Activated CD4-positive, CD25-positive, alpha-beta regulatory T cell (primary cell): ENCODE measurements around the gene SIL1.
"Not testable (repeated sequence)": the region's sequence is repeated elsewhere in the genome, so short reads cannot be mapped to it uniquely, and the experiment has no call there.

Experiments used
- DNase-seq, 4 experiments: peaks; one replicate each; lab custom pipeline; 2025; lab: John Stamatoyannopoulos, UW

Gene SIL1

DNA sequence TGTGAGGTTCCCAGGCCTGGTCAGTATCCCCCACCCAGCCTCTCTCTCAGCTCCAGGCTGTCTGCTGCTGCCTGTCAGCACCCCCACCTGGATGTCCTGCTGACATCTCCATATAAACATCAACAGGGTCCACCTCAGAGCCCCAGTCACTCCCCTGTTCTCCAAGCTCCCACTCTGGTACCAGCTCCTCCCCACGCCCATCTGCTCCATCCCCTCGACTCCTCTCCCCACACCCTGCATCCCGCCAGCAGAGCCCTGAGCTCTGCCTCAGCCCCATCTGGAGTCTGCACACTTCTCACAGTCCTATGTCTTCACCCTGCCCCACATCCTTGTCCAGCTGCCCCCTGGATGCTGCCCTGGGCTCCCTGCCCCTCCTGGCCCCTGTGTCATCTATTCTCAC, 255.3 kb downstream of the SIL1 start:
- DNase-seq, result no peak

DNA sequence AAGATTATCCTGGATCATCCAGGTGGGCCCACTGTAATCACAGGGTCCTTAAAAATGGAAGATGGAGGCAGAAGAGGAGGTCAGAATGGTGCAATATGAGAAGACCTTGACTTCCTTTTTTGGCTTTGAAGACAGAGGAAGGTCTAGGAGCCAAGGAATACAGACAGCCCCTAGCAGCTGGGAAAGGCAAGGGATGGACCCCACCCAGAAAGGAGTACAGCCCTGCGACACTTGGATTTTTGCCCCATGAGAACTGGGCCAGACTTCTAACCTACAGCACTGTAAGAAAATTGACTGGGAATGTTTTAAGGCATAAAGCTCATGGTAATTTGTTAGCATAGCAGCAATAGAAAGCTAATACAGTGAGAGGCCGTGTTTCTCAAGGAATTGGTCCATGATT, 256.1 kb downstream of the SIL1 start:
- no peak for DNase-seq

DNA sequence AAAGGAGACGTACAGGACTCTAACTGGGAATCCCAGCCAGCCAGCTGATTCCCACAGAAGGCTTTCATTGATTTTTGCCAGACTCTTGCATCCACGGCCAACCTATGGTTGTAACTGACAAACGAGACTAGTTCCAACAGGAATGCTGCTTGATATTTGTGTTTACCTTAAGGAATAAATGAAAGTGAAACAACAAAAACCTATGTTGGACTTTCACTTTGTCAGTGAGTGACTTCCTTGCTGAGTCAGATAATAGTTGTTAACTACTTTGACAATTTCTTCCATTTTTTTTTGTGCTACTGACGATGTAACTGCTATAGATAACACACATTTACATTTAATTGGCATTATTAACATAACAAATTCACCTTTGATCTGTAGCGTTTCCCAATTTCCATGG, 259.6 kb downstream of the SIL1 start:
- no peak for DNase-seq

DNA sequence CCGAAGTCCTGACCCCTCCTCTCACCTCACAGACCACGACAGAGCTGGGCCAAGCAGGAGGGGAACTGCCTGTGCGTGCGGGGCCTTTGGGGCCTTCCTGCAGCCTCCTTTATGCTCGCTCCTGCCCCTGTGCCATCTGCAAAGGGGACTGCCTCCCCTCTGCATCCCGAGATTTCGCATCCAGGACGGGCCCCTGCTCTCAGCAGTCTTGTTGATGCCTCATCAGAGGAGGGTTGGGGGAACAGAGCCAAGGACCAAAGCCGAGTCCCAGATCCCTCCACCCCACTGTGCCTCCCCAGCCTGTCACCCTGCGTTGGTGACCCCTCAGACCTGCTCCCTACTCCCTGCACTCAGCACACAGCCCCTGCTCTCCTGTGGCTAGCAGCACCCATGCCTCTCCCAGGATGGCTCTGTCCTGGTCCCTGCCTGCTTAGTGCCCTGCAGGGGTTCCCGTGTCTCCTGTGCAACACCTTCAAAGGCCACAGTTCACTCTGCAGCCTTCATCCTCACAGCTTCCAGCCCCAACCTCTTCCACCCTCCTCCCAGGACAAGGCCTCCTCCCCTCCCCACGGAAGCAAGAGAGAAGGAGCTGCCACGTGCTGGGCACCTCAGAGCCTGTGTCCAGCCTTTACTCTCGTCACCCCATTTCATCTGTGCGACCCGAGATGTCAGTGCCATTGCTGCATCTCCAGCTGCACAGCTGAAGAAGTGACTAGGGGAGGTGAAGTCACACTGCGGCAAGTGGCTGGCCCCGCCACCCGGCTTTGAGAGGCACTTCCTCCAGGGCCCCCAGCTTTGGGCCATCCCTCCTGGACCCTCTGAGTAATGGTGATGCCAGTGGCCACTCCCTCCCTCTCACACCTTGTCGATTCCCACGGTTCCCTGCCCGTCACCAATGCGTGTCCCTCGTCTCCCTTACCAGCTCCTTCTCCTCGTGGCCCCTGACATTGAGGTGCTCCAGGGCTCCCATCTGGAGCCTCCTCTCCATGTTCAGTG, 260.5 kb downstream of the SIL1 start:
- no peak for DNase-seq

DNA sequence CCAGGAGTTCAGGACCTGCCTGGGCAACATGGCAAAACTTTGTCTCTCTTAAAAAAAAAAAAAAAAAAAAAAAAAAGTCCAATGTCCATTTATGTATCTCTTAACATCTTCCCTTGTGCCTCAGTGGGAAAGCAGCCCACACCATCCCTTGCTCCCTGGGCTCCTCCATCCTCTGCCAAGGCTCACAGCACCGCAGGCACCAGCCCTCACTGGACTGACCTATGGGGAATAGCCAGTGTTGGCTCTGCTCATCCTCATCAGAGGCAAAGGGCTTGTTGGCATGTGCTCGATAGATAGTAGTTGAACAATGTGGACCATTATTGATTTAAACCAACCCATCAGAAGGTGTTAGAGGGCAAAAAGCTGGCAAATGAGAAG, 261.2 kb downstream of the SIL1 start:
- DNase-seq, result no peak

DNA sequence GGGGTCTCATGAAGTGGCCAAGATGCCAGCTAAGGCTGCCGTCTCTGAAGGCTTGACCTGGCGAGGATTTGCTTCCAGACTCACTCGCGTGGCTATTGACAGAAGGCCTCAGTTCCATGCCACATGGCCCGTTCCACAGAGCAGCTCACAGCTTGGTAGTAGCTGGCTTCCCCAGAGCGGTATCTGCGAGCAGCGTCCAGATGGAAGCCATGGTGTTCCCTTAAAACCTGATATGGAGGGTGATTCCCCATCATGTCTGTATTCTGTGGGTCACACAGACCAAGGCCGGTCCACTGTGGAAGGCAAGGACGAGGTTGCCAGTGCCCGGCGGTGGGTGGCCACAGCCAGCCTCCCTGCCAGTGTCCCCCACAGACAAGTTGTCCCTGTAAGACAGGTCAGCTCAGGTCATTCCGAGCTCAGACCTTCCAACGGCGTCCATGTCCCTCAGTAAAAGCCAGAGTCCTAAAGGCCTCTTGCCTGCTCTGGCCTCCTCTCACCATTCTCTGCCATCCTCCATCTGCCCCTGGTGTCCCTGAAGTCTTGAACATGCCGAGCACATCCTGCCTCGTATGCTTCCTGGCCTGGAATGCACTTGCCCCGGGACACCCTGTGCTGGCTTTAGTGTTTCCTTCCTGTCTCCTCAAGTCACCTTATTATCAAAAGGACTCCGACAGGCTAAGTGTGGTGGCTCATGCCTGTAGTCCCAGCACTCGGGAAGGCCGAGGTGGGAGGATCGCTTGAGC, 261.8 kb downstream of the SIL1 start:
- no peak for DNase-seq

DNA sequence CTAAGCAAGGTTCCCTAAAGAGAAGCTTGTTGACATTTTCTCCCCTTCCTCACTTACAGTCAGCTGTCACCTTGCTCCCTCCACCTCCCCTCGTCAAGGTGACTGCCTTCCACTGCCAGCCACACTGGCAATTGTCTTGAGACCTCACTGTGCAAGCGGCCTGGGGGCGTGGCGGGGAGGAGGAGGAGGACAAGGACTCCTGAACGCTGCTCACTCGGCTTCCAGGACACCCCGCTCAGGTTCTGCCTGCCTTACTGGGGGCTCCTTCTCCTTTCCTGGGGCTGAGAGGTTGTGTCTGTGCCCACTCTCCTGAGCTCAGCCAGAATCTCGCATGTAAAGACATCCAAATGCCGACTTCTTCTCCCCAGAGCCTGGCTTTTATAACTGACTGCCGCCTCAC, 262.7 kb downstream of the SIL1 start:
- no peak for DNase-seq

DNA sequence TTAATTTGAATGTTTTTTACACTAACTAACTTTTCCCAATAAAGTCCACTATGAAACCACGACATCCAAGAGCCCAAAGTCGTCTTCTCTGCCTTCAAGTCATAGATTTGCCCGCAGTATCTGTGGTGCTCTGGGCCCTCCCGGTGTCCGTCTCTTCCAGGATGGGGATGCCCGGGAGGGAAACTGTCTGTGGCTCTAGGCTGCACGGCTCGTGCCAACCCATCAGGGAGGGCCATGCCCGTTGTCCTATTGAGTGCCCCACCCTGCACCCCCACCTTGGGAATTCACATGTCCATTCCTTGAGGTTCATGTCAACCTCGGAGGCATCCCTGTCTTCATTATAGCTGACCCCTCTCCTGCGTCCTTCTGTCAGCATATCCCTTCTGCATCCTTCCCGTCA, 263.2 kb downstream of the SIL1 start:
- DNase-seq, result no peak

DNA sequence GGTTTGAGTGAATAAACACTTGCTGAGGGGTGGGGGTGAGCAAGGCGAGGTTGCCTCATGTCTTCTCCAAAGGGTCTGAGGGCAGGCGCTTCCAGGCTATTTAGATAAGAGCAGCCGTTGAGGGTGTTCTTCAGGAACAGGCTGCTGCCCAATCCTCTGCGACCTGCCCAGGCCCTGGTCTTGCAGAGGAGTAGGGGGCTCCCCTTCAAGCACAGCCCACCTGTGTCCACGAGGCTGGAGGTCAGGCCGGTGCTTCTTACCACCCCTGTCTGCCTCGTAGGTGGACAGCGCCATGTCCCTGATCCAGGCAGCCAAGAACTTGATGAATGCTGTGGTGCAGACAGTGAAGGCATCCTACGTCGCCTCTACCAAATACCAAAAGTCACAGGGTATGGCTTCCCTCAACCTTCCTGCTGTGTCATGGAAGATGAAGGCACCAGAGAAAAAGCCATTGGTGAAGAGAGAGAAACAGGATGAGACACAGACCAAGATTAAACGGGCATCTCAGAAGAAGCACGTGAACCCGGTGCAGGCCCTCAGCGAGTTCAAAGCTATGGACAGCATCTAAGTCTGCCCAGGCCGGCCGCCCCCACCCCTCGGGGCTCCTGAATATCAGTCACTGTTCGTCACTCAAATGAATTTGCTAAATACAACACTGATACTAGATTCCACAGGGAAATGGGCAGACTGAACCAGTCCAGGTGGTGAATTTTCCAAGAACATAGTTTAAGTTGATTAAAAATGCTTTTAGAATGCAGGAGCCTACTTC, 264.5 kb downstream of the SIL1 start:
- no peak for DNase-seq

DNA sequence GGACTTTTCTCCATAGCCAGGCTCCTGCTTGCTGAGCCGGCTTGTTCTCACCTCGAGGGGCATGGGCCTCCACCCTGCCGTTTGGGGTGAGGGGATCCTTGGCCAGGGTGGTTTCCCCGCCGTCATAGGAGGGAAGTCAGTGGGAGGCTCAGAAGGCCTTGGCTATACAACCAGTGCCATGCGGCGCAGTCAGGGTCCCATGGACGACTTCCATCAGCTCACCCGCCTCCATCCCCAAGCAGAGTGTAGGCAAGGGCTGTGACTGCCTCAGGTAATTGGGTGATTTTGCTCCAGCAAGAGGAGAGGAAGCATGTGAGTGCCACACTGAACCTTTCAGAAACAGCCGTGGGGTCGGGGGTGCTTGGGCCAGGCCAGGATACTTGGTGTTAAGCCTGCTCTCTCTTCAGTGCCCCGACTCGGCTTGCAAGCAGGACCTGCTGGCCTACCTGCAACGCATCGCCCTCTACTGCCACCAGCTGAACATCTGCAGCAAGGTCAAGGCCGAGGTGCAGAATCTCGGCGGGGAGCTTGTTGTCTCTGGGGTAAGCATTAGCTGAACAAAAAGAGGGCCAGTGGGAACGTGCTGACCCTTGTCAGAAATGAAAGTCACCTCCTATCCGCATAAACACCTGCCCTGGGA, 265.9 kb downstream of the SIL1 start:
- DNase-seq, result no peak

DNA sequence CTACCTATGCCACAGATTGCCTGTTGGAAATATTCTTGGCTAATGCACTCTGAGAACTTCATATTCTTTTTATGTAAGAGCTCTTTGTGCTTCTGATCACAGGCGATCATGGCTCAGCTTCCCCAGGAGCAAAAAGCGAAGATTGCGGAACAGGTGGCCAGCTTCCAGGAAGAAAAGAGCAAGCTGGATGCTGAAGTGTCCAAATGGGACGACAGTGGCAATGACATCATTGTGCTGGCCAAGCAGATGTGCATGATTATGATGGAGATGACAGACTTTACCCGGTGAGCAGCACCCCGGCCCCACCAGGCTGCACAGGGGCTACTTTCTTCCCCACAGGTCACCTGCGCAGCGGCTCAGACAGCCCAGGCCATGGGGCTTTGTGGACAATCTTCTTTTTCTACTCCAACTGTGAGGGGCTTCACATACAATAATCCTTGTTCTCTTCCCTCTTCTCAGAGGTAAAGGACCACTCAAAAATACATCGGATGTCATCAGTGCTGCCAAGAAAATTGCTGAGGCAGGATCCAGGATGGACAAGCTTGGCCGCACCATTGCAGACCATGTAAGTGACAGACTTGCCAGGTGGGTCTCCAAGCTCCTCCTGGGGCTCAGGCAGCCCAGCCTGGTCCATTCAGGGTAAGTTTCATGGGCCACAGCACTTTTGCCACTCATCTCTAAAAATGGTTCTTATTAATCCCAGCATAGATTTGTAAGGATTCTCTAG, 267.6 kb downstream of the SIL1 start:
- no peak for DNase-seq

DNA sequence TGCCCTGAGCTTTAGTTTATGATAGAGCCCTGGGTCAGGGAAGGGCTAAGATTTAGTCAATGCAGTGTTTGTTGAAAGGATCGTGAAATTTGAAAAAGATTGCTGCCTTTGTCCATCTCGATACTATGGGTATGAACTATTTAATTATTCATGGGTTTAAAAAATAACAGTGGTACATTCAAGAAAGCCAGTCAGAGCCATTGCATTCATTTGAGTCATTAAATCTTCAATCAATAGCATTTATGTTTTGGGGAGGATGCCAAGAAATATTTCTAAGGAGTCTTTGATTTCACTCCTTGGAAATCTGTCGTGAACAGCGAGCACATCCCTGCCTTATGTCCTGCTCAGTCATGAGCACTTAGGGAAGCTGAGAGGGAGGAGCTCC, 268.6 kb downstream of the SIL1 start:
- no peak for DNase-seq

DNA sequence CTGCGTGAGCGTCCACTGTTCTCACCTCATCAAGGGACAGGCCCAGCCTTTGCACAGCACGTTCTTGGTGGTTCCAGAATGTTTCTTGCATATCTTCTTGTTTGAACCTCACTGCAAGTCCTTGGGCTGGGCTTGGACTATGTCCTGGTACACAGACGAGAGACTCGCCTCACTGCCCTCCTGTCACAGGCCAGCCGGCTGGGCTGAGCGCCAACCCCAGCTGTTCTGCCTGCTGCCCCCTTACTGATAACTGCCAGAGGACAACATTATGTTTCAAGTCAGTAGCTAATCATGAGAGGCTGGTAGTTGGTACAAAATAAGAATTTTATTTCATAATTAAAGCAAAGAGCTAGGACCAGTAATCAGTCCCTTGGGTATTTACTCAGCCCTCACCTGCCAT, 270.2 kb downstream of the SIL1 start:
- no peak for DNase-seq

DNA sequence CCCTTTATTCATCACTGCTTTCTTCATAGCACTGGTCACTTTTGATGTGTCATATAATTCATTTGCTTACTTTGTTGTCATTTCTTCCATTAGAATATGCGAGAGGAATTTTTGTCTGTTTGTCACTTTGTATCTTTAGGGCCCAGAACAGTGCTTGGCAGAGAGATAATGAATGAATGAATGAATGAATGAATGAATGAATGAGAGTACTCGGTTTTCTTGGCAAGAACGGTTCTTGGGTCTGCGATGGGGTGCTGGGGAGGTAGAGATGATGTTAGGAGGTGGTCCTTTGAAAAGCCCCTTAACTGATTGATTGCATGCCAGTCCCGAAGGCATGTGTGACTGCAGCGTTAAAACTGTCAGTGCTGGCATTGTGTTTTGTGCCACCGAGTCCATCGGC, 270.6 kb downstream of the SIL1 start:
- DNase-seq, result no peak

DNA sequence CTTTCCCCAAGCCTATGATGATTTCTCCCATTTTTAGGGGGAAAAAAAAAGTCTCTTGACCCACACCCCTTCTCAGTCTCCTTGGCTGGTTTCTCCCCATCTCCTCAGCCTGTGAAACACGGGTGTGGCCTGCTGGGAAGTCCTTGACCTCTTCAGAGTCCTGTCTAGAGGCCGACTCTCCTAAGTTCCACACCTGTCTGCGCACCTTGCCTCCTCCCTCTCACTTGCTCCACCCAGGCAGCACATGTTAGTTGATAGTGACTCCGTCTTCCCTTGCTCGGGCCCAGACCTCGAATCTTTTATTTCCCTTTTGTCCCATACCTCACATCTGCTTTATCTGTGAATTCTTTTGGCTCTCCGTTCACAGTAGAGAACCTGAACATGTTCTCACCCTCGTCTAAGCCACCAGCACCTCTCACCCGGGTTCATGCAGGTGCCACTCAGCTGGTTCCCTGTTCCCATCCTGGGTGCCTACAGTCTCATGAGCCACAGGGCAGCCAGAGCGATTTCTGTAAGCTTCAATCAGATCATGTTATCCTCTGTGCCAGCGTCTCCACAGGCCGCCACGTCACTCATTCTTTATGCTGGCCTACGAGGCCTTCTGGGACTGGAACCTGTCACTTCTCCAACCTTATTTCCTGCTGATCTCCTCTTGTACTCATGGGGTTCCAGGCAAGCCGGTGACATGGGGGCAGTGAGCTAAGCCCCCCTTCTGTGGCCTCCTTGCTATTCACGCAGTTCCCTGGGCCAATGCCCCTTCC, 271.3 kb downstream of the SIL1 start:
- no peak for DNase-seq

DNA sequence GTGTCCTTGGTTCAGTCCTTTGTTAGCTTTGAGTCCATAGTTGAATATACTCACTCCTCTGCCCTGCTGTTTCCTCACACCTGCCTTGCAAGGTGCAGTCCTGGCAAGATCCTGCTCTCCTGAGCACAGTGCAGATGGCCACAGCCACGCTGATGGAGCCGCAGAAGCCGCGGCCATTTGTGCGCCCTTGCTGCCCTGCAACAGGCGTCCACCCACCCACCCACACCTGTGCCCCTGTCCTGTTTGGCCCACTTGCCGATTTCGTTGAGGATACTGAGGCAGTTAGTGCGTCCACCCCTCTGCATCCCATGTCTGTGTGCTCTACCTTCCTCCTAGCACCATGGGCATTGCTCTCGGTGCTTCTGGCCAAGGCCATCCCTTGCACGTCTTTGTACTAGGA, 271.9 kb downstream of the SIL1 start:
- no peak for DNase-seq

DNA sequence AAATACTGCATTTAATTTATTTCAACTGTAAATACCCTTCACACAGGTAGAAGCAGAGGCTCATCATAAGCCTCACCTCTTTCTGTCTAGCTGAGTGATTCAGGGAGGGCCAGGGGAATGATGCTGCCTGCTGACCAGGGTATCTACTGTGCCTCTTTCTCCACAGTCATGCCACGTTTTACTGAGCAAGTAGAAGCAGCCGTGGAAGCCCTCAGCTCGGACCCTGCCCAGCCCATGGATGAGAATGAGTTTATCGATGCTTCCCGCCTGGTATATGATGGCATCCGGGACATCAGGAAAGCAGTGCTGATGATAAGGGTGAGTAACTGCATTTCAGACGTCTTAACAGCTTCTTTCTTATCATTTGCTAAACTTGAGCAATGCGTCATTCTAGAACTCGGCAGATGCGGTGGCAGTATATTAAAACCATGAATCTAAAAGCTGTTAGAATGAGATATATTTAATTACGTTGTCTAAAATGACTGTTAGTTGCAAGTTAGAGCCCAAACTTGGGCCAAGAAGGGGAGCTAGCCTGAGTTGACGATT, 273.0 kb downstream of the SIL1 start:
- DNase-seq, result no peak

DNA sequence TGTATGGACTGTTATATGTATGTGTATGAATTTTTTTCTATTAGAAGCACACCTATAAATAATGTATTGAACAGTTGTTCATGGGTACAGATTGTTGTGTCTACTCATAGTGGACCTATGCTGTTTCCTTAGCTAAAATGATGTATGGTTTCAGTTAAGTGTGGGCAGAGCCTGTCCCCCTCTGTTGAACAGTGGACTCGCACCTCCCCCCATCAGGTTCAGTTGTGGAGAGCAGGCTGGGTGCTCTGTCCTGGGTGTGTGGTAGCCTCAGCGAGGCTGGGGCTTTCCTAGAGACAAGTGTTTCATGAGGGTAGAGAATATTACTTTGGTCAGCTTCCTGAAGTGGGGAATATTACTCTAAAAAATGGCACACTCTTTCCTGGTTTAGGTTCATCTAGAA, 275.7 kb downstream of the SIL1 start:
- no peak for DNase-seq

DNA sequence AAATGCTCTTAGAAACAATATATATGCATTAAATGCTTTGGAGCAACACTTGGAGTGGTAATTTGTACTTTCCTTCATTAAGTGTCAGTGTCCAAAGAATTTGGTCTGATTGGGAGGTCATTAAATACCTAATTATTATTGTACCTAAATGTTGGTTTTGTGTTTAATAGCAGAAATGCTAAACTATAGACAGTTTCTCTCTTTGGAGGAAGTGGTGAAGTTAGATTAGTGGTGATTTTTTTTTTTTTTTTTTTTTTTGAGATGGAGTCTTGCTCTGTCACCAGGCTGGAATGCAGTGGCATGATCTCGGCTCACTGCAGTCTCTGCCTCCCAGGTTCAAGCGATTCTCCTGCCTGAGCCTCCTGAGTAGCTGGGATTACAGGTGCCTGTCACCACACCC, 276.8 kb downstream of the SIL1 start:
- DNase-seq, result not testable (repeated sequence)

DNA sequence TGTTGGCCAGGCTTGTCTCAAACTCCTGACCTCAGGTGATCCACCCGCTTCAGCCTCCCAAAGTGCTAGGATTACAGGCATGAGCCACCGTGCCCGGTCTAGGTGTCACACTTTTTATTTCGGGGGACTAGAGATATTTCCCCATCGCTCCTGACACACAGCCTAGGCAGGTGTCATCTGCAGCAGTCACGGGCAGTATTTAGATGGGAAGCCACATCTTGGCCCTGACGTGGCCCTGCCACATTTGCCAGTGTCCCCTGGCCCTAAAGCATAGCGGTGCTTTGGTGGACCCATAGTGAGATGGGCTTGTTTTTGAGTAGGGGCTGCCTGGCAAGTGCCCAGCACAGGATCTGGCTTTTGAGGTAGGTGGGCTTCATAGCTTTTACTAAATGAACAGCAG, 278.0 kb downstream of the SIL1 start:
- DNase-seq, result no peak
